IPS DF 4.7 (cell line): ENCODE measurements around the gene IRF2BPL.

Experiments
- DNase-seq: peaks from one replicate; pipeline ENCODE4 v3.0.0-alpha.2; 2013; ENCODE audit warnings: low spot score; ENCODE audit errors: extremely low read depth

The IRF2BPL gene

GRCh38 chr14:76987956-76988520 lies 40.5 kb downstream of the IRF2BPL start:
- DNase-seq = no peak

- DNase-seq = no peak
Observed at GRCh38 chr14:76986231-76986565, 42.3 kb downstream of the IRF2BPL start.

GRCh38 chr14:76985540-76986230 lies 42.8 kb downstream of the IRF2BPL start:
- no peak for DNase-seq

- no peak for DNase-seq
Observed at GRCh38 chr14:76984787-76985375, 43.6 kb downstream of the IRF2BPL start.

GRCh38 chr14:76984297-76984696 lies 44.2 kb downstream of the IRF2BPL start:
- no peak for DNase-seq

- no peak for DNase-seq
Observed at GRCh38 chr14:76981670-76982069, 46.8 kb downstream of the IRF2BPL start.

- no peak for DNase-seq
Observed at GRCh38 chr14:76977793-76978720, 50.5 kb downstream of the IRF2BPL start.

- DNase-seq = no peak
Observed at GRCh38 chr14:76976240-76977005, 52.1 kb downstream of the IRF2BPL start.

GRCh38 chr14:76975812-76976211 lies 52.7 kb downstream of the IRF2BPL start:
- no peak for DNase-seq

GRCh38 chr14:76975051-76975450 lies 53.5 kb downstream of the IRF2BPL start:
- no peak for DNase-seq
